HG03571 (cell line): ENCODE data around the gene GPR153.
A peak's percentile ranks its signal among the peaks of the same experiment; 100 is the strongest.
"Not testable (repeated sequence)": the region's sequence is repeated elsewhere in the genome, so short reads cannot be mapped to it uniquely, and the experiment has no call there.

Source experiments
- ATAC-seq: cut with Tn5 transposase; IDR thresholded peaks from one replicate; pipeline ENCODE4 v1.9.1; 2021; ENCODE audit not compliant: unreplicated experiment

The GPR153 gene

GRCh38 chr1:6235296-6235677, 25.6 kb downstream of the GPR153 start:
- peak; percentile 8 for ATAC-seq

- no peak for ATAC-seq
Observed at GRCh38 chr1:6234502-6235295, 26.2 kb downstream of the GPR153 start.

- ATAC-seq, result no peak
Observed at GRCh38 chr1:6233376-6233775, 27.5 kb downstream of the GPR153 start.

GRCh38 chr1:6225651-6226050, 35.2 kb downstream of the GPR153 start:
- no peak for ATAC-seq

- ATAC-seq, result no peak
Observed at GRCh38 chr1:6224718-6225117, 36.2 kb downstream of the GPR153 start.

- no peak for ATAC-seq
Observed at GRCh38 chr1:6223617-6224016, 37.3 kb downstream of the GPR153 start.

GRCh38 chr1:6222636-6223035, 38.3 kb downstream of the GPR153 start:
- ATAC-seq, result no peak

GRCh38 chr1:6221210-6221784, 39.6 kb downstream of the GPR153 start:
- ATAC-seq, result no peak

- ATAC-seq, result no peak
Observed at GRCh38 chr1:6220236-6220635, 40.7 kb downstream of the GPR153 start.

GRCh38 chr1:6219641-6220040, 41.3 kb downstream of the GPR153 start:
- not testable (repeated sequence) for ATAC-seq

- ATAC-seq, result no peak
Observed at GRCh38 chr1:6218375-6219164, 42.3 kb downstream of the GPR153 start.

- no peak for ATAC-seq
Observed at GRCh38 chr1:6212193-6212959, 48.5 kb downstream of the GPR153 start.

GRCh38 chr1:6211731-6212130, 49.2 kb downstream of the GPR153 start:
- ATAC-seq, result no peak

GRCh38 chr1:6210591-6211355, 50.1 kb downstream of the GPR153 start:
- ATAC-seq, result no peak

GRCh38 chr1:6209661-6210580, 51.0 kb downstream of the GPR153 start:
- no peak for ATAC-seq

- no peak for ATAC-seq
Observed at GRCh38 chr1:6208723-6209660, 51.9 kb downstream of the GPR153 start.

GRCh38 chr1:6207921-6208320, 53.0 kb downstream of the GPR153 start:
- no peak for ATAC-seq
